Measurements from ENCODE around the gene GBX2. TPM values are rescaled to one million over a fixed set of nuclear protein-coding genes. Genes with fewer than 3 reads are reported as not detected.

Gene GBX2
- total and polyA plus RNA-seq, 10 of the 15 experiments (the other 5 are each of a cell fraction or from before 2014, with no cell fraction given) = not detected

GRCh38 chr2:236119476-236119875 lies 48.7 kb downstream of the GBX2 start:
- Histone ChIP-seq H3K27ac (ENCODE audit: control insufficient read depth, insufficient read depth) (no peak overlapping the region), H3K9me3 (replicated peaks; ENCODE audit: control insufficient read depth, insufficient read depth, low read length) (no peaks in the 10 kb centered on the region), H3K4me3 (no peak overlapping the region), H3K79me2 (ENCODE audit: control insufficient read depth, insufficient read depth, low read length) (no peaks in the 10 kb centered on the region), H3K27me3 (replicated peaks in 1 of 2; ENCODE audit: control insufficient read depth in 2 of 2, insufficient read depth in 2 of 2, low read length in 1 of 2) (no peaks in the 10 kb centered on the region; a peak in 2 of 4 replicates), H4K20me1 (ENCODE audit: control insufficient read depth, insufficient read depth) (no peaks in the 10 kb centered on the region), H3K36me3 (ENCODE audit: control insufficient read depth in 2 of 2, insufficient read depth in 2 of 2, low read length in 1 of 2) (no peaks in the 10 kb centered on the region), H2AFZ (ENCODE audit: control insufficient read depth, low read depth, low read length) (no peak overlapping the region), H3K9ac (ENCODE audit: control insufficient read depth, insufficient read depth, low read length) (no peak overlapping the region), H3K4me2 (ENCODE audit: control insufficient read depth, insufficient read depth) (no peak overlapping the region), H3K4me1 (ENCODE audit: control insufficient read depth, insufficient read depth, low read length) (no peaks in the 10 kb centered on the region)
- CTCF ChIA-PET = no interaction called here
- POLR2A ChIA-PET = no interaction called here
- 34% methylated on average over 13 of the region's 13 CpGs for WGBS (ENCODE audit: insufficient coverage, insufficient replicate concordance, low lambda C conversion rate, missing lambda C conversion rate)
- FAIRE-seq (no peak), DNase-seq (ENCODE audit: low read depth, low spot score) (no peak), ATAC-seq (no peak)
- RAD21 ChIA-PET (ENCODE audit: unreplicated experiment) = no interaction called here
- in situ Hi-C loops (cut with MboI) (no loop called here), intact Hi-C loops (cut with micrococcal nuclease; ENCODE audit: unreplicated experiment) (no loop called here)
- SMC1A ChIA-PET (ENCODE audit: uncharacterized antibody, unreplicated experiment) = no interaction called here
- TF ChIP-seq BCL11A (IDR thresholded peaks at IDR 0.05; ENCODE audit: low read depth, low read length) (no peak), ZSCAN29 (IDR thresholded peaks at IDR 0.05) (no peak), GATAD2B (conservative IDR thresholded peaks at IDR 0.05; ENCODE audit: low read depth) (no peak), ZBED1 (IDR thresholded peaks at IDR 0.05; ENCODE audit: borderline replicate concordance) (no peak), WRNIP1 (IDR thresholded peaks at IDR 0.05; ENCODE audit: borderline replicate concordance, low read depth, low read length) (no peak), TCF12 (IDR thresholded peaks at IDR 0.05; ENCODE audit: low read depth, low read length) (no peak), ZBTB40 (IDR thresholded peaks at IDR 0.05; ENCODE audit: borderline replicate concordance) (no peak), SMAD1 (IDR thresholded peaks at IDR 0.05; ENCODE audit: low read depth, partially characterized antibody) (no peak), IRF4 (IDR thresholded peaks at IDR 0.05; ENCODE audit: low read depth, low read length) (no peak), NR2C1 (IDR thresholded peaks at IDR 0.05) (no peak)
- TF ChIP-seq, protein P1, sequence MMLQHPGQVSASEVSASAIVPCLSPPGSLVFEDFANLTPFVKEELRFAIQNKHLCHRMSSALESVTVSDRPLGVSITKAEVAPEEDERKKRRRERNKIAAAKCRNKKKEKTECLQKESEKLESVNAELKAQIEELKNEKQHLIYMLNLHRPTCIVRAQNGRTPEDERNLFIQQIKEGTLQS (IDR thresholded peaks at IDR 0.05; ENCODE audit: borderline replicate concordance, extremely low read depth, low read depth, low read length) = no peak
- TF ChIP-seq, protein P2, sequence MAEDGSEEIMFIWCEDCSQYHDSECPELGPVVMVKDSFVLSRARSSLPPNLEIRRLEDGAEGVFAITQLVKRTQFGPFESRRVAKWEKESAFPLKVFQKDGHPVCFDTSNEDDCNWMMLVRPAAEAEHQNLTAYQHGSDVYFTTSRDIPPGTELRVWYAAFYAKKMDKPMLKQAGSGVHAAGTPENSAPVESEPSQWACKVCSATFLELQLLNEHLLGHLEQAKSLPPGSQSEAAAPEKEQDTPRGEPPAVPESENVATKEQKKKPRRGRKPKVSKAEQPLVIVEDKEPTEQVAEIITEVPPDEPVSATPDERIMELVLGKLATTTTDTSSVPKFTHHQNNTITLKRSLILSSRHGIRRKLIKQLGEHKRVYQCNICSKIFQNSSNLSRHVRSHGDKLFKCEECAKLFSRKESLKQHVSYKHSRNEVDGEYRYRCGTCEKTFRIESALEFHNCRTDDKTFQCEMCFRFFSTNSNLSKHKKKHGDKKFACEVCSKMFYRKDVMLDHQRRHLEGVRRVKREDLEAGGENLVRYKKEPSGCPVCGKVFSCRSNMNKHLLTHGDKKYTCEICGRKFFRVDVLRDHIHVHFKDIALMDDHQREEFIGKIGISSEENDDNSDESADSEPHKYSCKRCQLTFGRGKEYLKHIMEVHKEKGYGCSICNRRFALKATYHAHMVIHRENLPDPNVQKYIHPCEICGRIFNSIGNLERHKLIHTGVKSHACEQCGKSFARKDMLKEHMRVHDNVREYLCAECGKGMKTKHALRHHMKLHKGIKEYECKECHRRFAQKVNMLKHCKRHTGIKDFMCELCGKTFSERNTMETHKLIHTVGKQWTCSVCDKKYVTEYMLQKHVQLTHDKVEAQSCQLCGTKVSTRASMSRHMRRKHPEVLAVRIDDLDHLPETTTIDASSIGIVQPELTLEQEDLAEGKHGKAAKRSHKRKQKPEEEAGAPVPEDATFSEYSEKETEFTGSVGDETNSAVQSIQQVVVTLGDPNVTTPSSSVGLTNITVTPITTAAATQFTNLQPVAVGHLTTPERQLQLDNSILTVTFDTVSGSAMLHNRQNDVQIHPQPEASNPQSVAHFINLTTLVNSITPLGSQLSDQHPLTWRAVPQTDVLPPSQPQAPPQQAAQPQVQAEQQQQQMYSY (CRISPR knock-in tag; IDR thresholded peaks at IDR 0.05) = no peak
- TF ChIP-seq, protein P3, sequence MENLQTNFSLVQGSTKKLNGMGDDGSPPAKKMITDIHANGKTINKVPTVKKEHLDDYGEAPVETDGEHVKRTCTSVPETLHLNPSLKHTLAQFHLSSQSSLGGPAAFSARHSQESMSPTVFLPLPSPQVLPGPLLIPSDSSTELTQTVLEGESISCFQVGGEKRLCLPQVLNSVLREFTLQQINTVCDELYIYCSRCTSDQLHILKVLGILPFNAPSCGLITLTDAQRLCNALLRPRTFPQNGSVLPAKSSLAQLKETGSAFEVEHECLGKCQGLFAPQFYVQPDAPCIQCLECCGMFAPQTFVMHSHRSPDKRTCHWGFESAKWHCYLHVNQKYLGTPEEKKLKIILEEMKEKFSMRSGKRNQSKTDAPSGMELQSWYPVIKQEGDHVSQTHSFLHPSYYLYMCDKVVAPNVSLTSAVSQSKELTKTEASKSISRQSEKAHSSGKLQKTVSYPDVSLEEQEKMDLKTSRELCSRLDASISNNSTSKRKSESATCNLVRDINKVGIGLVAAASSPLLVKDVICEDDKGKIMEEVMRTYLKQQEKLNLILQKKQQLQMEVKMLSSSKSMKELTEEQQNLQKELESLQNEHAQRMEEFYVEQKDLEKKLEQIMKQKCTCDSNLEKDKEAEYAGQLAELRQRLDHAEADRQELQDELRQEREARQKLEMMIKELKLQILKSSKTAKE (IDR thresholded peaks at IDR 0.05; ENCODE audit: low read depth, poor library complexity, severe bottlenecking) = no peak
- no TSS peak for BruUV-seq (replicated peaks)

All from GM12878 (cell line).